SH-SY5Y (cell line): ENCODE data around the gene KCNIP3.

Experiments used
- GATA2 ChIP-seq: IDR thresholded peaks from 2 replicates; pipeline ENCODE4 v1.6.1; 2011; ENCODE audit warnings: mild to moderate bottlenecking, low read depth, low read length
- GATA3 ChIP-seq: IDR thresholded peaks from 2 replicates; pipeline ENCODE4 v1.6.1; 2011; ENCODE audit warnings: low read depth, mild to moderate bottlenecking, low read length, moderate library complexity

DNA sequence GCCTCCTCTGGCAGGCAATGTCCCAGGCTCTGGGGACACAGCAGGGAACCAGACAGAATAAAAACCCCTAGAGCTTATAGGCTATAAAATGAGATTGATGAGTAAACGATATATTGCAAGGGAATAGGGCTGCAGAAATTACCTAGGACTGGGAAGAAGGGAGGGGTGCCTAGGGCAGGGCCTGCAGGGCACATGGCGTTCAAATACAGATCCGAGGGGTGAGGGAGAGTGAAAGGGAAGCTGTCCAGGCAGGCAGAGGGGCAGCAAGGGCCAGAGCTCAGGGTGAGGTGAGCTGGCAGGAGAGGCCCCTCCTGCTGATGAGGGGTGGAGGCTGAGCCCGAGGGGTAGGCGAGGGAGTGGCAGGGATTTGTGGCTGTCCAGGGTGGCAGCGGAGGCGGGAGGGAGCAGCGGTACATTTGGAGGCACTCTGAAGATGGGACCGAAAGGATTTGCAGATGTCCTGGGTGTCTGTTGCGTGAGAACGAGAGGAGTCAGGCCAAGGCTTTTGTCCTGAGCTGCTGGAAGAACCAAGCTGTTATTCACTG is 33.7 kb downstream of the KCNIP3 start:
- no peak for TF ChIP-seq GATA2
- no peak for TF ChIP-seq GATA3
